GM15510 (cell line): ENCODE results near the gene RAD51B.

ENCODE experiments used
- POLR2A ChIP-seq: IDR thresholded peaks from 3 replicates; pipeline ENCODE4 v1.6.1; 2011; ENCODE audit warnings: borderline replicate concordance; ENCODE audit not compliant: insufficient read length; ENCODE audit errors: extremely low read depth

RAD51B gene

DNA sequence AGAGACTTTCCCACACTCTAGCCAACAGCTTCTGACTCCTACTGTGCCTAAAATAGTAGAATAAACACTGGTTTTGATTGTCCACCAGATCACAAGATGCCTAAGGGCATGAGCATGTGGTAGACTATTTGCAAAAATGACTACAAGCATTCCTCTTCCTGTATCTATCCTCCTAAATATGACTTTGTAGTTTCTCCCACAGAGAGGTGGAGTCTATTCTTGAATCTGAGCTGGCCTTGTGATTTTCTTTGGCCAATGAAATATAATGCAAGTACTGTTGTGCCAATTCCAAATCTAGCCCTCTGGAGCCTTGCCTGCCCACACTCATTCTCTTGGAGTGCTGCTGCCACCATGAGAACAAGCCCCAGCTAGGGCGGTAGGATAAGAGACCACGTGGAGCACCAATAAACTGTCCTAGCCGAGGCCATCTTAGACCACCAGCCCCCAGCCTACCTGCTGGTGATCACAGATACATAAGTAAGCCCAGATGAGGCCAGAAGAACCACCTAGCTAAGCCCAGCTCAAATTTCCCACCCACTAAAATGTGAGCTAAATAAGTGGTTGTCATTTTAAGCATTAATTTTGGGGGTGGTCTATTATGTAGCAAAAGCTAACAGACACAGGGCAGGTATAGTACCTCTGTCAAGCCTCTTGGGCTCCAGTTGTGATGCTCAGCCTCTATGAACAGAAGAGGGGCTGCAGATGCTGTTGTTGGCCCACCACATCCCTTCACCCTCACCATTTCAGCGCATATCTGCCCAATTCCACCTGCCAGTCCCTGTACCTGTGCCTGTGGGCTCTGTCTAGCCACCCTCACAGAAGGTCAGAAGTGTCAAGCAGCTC lies 955.4 kb downstream of the RAD51B start:
- TF ChIP-seq POLR2A, result no peak

DNA sequence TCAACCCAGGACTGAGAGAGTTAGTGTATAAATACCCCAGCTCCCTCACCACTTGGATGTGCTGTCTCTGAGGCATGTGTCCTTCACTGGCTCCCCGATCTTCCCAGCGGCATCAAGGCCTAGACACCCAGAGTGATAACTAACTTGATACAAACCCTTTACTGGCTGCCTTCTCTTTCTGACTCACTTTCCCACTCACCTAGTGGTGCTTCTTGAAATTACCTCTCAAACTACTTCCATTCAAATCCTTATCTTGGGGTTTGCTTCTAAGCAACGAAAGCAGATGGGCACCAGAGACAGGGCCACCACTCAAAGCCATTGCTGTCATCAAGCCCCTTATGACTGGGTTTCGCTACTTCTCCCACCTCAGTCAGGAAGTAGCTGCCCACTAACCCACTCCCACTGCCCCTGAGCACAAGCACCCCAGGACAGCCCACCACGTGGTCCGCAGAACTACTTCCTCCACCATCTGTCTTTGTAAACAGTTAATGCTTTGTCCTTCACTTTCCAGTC lies 956.1 kb downstream of the RAD51B start:
- no peak for TF ChIP-seq POLR2A

DNA sequence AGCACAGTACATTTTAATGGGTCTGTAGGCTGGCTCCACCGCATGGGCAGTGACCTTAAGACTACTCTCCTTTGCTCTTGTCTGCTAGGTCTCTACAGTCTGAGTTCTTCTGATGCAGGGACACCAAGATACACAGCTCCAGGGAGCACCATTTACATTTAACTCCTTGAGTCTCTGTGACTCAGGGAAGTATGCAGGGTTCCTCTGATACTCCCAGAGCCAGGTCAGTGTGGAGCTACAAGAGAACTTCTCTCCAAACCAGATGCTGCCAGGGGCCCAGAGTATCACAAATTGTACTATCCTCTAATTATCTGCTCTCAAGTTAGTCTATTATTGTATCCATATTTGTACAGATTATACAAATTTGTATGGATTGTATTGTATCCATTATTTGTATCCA lies 958.1 kb downstream of the RAD51B start:
- no peak for TF ChIP-seq POLR2A
